ENCODE results near the gene IRS1. TPM values are rescaled to one million over a fixed set of nuclear protein-coding genes. Genes with fewer than 3 reads are reported as not detected.

The IRS1 gene
- total RNA-seq, 1 donor from 2014 or later: 6.3 TPM

DNA sequence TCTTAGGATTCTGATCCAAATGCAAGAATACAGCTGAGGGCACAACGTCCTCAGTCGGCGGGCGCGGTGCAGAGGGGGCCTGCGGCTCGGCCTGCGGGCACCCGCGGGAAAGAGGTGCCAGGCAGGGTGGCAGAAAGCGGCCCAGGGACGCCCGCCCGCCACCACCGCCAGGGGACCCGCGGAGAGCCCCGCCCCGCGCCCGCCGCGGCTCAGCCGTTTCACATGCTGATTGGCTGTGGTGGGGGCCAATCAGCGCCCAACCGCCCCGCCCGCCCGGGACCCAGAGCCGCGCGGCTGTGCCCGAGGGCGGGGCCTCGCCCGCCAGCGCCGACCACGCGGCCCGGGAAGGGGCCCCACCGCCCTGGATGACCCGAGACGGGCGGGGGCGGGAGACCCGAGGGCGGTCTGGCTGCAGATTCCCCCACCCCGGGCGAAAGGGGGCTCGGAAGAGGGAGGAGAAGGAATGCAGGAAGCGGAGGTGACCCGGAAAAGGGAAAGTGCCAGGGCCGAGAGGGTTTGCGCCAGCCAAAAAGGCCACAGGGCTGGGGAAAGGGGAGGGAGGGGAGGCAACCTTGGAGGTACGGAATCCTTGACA is 8.0 kb downstream of the IRS1 start:
- intact Hi-C loops (cut with micrococcal nuclease): loop anchor here (1.0 to 10.0 kb wide), 10 partner anchors 8 to 1867 kb away; partner anchors contain the start of genes DOCK10, IRS1, MFF and RHBDD1

DNA sequence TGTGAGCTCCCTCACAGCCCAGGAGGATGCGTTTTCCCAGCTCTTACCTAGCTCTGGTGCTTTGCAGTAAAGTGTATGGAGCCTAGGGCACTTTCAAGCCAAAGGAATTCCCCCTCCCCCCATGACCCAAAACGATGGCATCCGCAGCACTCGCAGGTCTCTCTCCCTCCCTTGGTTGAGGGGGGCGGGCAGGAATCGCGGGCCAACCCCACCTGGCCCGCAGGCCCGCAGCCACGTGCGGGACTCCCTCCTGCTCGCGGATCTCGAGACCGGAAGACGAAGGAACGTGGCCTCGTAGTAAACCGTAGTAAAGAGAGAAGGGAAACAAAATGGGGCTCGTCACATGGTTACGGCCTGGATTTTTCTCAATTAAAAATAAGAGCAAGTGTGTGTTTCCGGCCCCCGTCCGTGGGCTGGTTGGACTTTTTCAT is 8.5 kb downstream of the IRS1 start:
- intact Hi-C loops (cut with micrococcal nuclease): loop anchor here (1.0 to 10.0 kb wide), 10 partner anchors 8 to 1866 kb away; partner anchors contain the start of genes DOCK10, IRS1, MFF and RHBDD1

DNA sequence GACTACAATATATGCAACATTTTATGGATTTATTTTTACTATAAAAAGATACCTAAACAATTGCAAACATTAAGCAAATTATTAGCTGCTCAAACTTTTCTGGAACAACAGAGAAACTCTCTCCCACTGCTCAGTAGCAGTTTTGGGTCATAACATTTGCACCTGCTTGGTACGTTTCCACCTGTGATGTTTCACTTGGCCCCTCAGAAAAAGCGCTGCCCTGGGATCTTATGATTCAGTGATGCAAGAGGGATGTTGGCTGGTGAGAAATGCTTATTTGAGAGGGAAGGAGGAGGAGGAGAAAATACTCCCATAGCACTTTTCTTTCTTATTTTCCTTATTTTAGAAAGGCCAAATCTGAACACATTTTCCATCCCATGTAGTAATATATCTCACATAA is 9.2 kb downstream of the IRS1 start:
- intact Hi-C loops (cut with micrococcal nuclease): loop anchor here (2.0 to 10.0 kb wide), 4 partner anchors 534 to 1866 kb away; partner anchors contain the start of genes DOCK10 and MFF

DNA sequence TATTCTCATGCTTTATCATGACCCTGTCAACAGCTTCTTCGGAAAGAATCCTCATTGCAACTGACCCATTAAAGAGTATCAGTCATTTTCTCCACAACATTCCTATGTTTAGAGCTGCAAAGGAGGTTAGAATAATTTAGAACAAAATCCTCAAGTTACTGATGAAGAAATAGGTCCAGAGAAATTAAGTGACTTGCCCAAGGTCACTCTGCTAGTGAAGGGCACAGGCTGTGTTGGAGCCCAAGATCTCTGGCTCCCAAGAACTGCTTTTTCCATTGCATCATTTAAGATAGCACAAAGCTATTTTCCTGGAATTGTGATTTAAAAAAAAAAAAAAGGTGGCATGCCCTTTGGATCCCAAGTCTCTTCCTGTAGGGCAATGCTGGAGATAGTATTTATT is 9.6 kb downstream of the IRS1 start:
- intact Hi-C loops (cut with micrococcal nuclease): loop anchor here (2.0 to 10.0 kb wide), 4 partner anchors 535 to 1865 kb away; partner anchors contain the start of genes DOCK10 and MFF

DNA sequence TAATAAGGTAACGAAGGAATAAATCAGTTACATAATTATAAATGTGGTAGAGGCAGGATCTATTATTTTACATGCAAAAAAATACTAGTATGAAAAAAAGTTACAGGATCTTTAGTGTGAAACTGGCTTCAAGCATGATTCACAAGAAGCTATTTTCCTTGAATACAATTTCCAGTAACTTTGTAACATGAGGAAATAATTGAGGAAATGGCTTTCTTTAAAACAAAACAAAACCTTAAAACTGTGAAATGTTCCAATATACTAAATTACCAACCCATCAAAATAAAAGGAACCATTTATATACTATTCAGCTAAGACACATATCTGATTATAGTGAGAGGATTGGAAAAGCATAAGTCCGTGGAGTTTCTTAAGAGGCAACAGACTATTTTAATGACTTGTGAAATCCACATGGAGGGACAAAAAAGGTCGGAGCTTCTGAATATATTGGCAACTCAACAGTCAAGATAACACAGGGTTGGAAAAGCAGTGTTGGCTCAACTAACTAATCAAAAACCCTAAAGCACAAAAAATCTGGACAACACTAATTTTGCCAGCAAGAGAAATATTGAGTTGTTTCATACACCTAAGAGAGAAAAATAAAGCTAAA is 10.6 kb downstream of the IRS1 start:
- intact Hi-C loops (cut with micrococcal nuclease): no loop called here

DNA sequence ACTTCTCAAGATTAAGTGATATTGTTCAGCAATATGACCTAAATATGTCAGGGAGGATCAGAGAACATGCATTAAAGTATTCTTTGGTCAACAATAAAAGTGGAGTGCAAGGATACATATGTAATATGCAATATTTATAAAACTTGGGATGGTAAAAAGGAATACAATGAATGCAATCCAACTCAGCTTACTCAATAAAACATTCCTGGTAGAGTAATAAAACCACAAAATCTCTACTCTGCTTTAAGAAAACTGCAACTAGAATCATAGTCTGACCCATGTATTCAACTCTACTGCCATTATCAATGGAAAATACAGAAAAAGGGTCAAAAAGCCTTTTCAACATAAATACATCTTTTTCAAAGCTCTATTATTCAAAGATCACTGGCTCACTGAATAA is 11.6 kb downstream of the IRS1 start:
- intact Hi-C loops (cut with micrococcal nuclease): no loop called here

DNA sequence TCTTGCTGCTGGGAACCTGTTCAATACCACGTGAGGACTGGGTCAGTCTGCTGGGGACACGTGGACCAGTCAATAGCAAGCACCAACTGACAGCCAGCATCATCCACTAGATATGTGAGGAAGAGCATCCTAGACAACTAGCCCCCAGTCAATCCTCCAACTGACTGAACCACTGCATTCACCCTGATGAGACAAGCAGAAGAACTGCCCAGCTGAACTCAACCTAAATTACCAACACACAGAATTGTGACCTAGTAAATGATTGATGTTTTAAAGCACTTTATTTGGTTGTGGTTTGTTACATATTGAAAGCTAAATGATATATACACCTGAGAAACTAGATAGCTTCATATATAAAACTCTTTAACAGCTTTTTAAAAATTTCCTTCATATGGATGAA is 15.7 kb downstream of the IRS1 start:
- intact Hi-C loops (cut with micrococcal nuclease): no loop called here

DNA sequence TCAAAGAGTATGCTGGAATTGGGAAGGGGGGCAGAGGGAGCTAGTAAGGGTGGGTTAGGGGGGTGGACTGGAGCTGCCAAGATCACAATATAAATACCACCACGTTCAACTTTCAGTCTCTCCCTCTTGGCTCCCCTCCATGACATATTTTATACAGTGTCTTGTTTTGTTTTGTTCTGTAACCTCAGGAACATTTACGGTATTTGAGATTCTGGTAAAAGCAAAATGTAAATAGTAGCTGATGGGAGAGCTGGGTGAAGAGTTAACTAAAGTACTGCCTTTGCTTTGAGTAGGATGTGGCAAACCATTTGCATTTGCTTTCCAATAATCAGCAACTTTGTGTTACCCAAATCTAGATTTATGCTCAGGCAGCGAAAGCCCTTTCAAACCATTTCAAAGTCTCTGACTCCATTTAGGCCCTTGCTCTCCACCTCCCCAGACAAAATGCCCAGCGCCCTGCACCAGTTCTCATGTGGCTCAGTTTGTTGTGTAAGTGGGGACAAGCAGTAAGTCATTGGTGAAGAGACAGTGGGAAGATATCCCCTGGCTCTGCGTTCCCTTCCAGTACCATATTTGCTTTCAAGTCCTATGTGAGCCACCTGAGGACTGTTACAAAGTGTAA is 17.4 kb downstream of the IRS1 start:
- intact Hi-C loops (cut with micrococcal nuclease): no loop called here

DNA sequence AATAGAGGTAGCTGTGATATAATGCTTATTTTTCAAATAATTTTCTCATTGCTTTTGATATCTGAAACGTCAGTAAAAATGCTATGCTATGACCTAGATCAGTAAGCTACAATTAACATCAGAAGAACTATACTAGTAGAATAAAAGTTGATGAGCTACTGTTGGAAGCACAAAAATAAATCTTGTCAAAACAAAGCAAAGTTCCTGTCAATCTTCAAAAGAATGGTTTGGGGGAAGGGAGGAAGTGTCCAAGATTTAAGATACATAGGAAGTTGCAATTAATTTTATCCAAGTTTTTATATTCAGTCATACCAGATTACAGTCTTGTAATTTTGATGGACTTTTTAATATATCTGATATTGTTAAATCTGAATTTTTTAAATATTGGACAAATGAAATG is 19.2 kb downstream of the IRS1 start:
- intact Hi-C loops (cut with micrococcal nuclease): no loop called here

DNA sequence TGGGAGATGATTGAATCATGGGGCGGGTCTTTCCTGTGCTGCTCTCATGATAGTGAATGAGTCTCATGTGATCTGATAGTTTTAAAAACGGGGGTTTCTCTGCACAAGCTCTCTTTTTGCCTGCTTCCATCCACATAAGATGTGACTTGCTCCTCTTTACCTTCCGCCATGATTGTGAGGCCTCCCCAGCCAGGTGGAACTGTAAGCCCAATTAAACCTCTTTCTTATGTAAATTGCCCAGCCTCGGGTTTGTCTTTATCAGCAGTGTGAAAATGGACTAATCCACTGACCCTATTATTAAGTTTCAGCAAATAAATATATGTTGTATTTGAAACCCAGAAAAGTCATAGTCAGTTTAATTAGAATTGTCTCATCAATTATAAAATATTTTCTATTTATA is 22.0 kb downstream of the IRS1 start:
- intact Hi-C loops (cut with micrococcal nuclease): no loop called here

DNA sequence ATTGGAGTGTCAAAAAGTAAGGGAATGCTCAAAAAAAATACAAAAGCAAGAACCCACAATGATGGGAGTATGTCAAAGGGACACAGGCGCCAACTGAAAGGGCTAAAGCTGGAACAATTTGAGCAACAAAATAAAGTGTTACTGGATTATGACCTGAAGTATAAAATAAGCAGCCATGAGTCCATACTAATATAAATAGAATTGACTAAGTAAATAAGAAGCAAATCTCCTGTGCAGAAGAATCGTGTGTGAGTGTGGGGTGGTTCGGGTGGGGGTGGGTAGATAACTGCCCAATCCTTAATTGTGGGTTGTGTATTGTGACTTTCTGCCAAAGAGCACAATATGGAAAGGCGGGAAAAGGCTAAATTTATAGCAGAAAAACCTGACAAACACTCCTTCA is 23.5 kb downstream of the IRS1 start:
- intact Hi-C loops (cut with micrococcal nuclease): no loop called here

DNA sequence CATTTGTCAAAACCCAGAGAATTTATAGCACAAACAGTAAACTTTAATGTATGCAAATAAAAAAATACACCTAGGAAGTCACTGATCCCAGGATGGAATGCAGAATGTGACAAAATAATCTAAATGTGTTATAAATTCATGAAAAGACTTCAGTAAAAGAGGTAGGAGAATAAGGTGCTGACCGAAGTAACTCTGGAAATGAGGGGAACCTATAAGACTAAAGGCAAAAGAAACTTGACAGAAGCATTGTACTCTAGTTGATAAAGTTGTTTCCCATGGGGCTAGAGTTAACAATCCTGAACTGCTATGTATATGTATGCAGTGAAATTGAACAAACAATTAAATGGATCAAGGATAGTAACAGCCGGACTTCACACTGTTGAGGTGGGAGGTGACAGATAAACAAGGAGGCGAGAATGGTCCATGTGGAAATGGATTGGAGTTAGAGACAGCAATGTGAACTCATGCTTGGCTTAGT is 24.5 kb downstream of the IRS1 start:
- intact Hi-C loops (cut with micrococcal nuclease): no loop called here

DNA sequence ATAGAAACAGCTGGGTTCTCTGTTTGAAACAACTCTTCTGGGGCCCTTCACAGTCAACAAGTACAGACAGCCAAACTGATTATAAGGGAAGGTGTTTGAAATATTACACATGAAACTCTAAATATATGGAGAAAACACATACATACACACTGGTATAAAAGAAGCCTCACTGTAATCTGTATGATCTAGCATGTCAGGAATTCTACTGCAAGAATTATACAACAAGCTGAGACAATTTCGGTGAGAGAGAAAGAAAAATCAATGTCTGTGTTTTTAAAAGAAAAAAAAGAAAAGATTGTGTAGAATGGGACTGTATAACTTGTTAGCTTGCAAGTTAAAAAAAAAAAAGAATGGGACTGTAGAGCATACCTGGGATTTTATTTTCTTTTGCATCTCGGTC is 26.3 kb downstream of the IRS1 start:
- intact Hi-C loops (cut with micrococcal nuclease): loop anchor here (5.0 kb wide), 1 partner anchor 56 kb away; no protein-coding TSS in a partner anchor

DNA sequence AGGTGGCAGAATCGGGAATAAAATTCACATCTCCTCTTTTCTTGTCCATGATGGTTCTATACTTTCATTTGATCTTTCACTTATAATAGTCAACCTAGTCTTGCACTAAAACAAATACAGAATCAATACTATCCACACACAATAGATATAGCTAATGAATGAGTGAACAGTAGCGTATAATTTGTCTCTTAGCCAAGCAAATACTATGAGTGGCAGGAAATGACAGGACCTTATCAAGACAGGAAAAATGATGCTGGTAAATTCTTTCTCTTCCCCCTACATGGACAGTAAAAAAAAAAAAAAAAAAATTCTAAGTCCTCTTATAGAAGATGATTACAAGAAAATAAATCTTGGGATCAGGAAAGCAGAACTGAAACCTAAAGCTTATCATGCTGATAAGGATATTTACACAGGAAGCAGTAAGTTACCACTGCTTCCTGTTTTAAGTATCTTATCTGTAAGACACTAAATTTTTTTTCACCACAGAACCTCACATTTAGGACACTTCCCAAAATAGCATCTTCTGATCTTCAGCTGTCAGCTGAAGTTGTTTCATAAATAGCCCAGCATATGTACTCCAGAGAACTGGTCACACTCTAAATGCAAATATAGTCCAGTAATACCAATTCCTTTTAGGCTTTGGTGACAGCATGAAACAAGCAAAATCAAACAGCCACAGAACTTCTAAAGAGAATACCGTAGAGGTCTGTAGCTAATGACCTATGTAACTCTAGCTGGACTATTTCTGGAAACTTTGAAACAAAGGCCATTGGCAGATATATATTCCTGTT is 27.0 kb downstream of the IRS1 start:
- intact Hi-C loops (cut with micrococcal nuclease): loop anchor here (1.0 to 5.0 kb wide), 5 partner anchors 19 to 349 kb away; partner anchors contain the start of gene RHBDD1

DNA sequence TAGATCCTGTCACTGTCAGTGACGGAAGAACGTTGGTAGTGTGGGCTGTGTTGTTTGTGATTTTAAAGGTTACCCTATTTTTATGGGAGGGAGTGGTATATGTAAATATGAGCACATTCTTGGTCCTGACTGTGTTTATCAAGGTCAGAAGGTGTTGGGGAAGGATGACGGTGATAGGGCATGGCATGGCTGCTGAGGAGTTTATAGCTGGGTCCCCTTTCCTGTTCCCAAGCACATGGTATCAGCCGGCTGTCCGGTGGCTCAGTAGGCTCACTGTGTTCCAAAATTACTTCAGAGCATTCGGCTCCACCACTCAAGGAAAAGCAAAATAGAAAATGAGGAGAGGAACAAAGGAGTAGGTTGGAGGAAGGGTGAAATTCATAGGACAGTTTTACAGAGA is 28.6 kb downstream of the IRS1 start:
- intact Hi-C loops (cut with micrococcal nuclease): loop anchor here (5.0 kb wide), 1 partner anchor 54 kb away; no protein-coding TSS in a partner anchor

DNA sequence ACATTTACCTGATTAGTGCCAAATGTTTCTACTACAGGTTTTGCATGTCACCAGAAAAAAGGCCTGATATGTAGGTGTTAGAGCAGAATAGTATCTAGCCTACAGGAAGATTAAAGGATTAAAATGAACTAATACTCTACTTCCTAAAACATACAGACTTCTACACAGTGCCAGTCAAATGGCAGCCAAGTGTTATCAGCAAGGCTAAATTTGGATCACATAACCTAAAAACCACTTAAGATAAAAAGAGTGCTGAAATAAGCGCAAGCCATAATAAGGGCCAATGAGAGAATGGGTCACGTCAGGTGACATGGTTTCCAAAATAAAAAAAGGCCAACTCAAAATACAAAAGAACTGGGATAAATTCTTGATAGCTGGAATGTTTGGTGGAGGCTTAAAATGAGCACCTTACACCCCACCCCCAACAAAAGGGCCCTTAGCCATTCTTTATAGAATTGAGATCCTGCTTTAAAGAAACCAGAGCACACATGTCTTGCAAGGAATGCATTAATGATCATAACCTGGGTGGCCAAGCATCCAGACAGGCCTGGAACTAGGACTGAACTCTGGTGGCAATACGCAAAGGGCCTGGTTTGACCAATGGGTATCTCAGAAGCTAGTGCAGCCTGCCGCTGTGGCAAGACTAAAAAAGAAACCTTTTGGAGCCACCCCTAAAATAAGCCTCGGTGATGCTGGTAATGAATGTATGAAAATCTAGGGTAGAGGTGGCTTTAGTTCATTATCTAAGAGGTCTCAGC is 32.4 kb downstream of the IRS1 start:
- intact Hi-C loops (cut with micrococcal nuclease): no loop called here

DNA sequence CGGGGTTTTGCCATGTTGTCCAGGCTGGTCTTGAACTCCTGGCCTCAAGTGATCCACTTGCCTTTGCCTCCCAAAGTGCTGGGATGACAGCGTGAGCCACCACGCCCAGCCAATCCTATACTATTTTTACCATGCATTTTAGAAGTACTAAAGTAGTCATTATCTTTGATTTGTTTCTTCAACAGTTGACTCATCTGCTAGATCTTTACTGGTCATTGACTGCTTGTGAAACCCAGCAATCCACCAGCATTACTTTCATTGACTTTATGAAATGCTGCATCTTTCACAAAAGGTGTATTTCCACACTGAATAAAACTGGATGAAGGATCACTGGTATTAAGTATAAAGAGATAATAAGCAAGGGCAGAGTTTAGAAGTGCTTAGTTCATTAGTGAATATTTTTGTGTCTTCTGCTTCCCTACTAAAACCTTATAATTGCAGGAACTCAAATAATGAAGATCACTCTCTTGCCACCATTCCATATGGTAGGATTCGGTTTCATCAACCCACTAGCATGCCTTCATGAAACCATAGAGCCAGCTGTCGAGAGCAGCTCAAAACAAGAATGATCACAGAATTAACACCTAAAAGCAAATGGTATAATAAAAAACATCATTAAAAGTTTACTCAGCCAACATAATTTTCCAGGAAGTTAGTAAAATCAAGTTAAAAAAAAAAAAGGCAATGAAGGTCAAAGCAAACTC is 33.1 kb downstream of the IRS1 start:
- intact Hi-C loops (cut with micrococcal nuclease): no loop called here

DNA sequence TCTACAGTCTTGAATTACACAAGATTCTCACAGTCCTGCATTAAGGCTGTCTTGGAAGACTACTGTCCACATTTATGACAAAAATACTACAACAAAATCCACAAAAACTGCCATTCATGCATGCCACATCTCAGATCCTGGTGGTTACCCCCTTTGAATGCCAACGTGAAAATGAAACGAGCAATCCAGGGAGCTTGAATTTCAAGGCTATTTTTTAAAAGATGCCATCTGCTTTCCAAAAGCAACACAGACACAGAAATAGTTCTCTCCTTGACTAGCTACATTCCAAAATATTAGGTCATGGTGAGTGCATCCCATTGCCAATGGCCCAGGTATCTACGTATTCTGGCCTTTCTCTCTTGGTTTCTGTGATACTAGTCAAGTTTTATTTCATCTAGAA is 36.3 kb downstream of the IRS1 start:
- intact Hi-C loops (cut with micrococcal nuclease): no loop called here

DNA sequence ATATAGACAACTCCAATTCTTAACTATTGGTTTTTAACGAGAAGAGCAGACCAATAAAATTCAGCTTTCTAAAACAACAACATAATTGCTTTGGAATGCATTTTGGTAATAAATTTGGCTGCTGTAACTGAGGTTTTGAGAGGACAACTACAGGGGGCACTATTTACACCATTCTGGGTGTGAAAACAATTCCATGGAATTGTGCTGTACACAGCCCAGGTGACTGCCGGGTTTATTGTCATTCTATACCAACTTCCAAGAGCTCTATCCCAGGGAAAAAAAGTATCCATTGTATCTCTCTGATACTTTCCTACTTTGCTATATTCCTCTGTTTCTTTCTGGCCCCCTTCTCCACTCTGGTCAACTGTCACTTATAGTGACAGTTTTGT is 38.4 kb downstream of the IRS1 start:
- intact Hi-C loops (cut with micrococcal nuclease): no loop called here
